GM19193 (cell line): ENCODE results near the gene PCDH17.

Experiments used
- POLR2A ChIP-seq: IDR thresholded peaks from 4 replicates; pipeline ENCODE4 v1.6.1; 2011; ENCODE audit not compliant: insufficient read depth, insufficient read length; ENCODE audit errors: extremely low read depth

Gene PCDH17

GRCh38 chr13:57760951-57761350, 129.4 kb downstream of the PCDH17 start:
- TF ChIP-seq POLR2A, result no peak

GRCh38 chr13:57763689-57764088, 132.1 kb downstream of the PCDH17 start:
- no peak for TF ChIP-seq POLR2A
